Hematopoietic multipotent progenitor cell treated with erythropoietin and hydrocortisone succinate and interleukin-3 and kit ligand, for 15 days (in vitro differentiated cells): ENCODE data around the gene NPAS2.
A peak's percentile ranks its signal among the peaks of the same experiment; 100 is the strongest.

Source experiments
- DNase-seq: peaks from one replicate; pipeline ENCODE4 v3.0.0-alpha.2; 2015; ENCODE audit warnings: low spot score

The NPAS2 gene

DNA sequence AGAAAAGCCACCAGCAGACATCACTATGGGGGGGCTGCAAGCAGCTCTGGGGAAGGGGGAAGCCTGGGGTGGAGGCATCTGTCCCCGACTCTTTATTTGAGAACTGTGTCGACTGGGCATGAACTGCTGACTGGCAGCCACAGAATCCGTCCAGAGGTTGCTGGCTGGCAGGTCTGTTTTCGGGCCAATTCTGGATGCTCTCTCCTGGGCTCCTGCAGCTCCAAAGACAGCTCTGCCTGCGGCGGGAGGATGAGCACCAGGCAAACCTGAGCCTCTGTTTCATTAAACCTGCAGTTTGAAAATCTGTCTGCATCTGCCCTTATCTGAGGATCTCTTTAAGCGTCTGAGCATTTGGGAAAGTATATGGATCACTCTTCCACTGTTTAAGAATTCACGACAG, 147.8 kb downstream of the NPAS2 start:
- no peak for DNase-seq

DNA sequence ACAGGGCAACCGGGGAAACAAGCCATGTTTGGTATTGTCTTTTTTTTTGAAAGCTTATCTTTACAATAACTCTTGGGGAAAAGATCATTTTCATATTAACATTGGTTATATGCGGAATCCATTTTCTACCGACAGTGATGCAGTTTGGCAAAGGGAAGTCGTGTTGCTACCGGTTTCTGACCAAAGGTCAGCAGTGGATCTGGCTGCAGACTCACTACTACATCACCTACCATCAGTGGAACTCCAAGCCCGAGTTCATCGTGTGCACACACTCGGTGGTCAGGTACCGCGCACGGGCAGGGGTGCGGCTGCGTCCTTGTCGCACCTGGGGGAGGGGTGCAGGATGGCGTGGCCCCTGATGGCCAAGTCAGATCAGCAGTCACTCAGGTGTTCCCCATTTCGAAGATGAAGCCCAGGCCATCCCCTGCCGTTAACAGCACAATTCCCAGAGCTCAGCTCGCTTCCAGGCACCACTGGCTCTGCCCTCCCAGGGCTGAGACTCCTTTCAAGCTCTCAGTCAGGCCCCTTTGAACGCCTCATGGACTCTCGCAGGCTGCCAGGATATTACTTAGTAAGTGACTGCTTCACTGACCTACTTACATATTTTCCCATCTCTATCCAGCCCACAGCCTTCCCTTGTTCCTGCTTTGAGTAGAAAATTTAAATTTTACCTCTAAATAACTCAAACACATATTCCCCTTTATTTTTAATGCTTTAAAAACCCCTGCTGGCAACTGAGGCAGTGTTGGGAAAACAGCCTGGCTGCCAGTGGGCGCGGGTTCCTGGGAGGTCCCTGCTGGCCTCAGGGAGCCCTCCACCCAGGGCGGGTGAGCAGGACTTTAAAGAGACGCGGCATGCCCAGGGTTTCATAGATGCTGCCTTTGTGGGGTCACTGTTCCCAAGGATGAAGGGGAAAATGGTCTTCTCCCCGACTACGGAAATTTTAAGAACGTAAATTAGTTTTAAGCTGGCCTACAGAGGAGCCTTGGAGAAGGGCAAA, 148.5 kb downstream of the NPAS2 start:
- no peak for DNase-seq

- DNase-seq = no peak
These were observed 150.1 kb downstream of the NPAS2 start for GRCh38 chr2:100969998-100970397.

GRCh38 chr2:100971221-100971620, 151.3 kb downstream of the NPAS2 start:
- DNase-seq = no peak

GRCh38 chr2:100972452-100972851, 152.5 kb downstream of the NPAS2 start:
- no peak for DNase-seq

GRCh38 chr2:100974712-100975520, 155.0 kb downstream of the NPAS2 start:
- DNase-seq = no peak

GRCh38 chr2:100975521-100975785, 155.5 kb downstream of the NPAS2 start:
- no peak for DNase-seq

- DNase-seq = no peak
These were observed 156.1 kb downstream of the NPAS2 start for GRCh38 chr2:100976061-100976460.

DNA sequence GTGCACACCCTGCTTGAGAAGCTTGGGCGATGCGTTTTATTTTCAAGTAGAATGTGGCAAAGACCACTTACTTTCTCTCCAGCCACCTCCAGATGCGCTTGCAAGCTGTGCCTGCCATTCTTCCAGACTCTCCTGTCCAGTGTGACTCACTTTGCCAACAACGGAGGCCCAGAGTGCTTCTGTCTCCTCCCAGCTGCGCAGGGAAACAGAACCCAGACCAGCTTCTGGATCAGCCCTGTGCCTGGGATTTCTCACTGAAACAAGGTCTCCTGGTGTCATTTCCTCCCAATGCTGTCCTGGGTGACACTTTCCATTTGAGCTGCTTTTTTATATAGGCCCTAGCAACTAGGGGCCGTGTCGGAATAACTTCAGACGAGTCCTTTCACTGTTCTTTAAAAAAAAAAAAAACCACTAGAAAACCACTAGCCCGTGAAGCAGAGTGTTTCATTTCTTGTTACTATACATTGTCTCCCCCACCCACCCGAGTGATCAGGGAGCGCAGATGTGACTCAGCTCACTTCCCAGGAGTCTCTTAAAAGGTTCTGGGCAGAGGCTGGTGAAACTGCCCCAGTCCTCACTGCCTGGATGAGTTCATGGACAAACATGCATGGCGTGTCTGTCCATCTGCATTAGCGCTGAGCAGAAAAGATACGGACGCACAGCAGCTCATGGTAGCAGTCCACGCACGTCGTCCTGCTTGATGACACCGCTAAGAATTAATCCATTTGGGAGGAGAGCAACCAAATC, 156.9 kb downstream of the NPAS2 start:
- DNase-seq = no peak

- DNase-seq = no peak
These were observed 157.6 kb downstream of the NPAS2 start for GRCh38 chr2:100977511-100977910.

- DNase-seq = no peak
These were observed 158.7 kb downstream of the NPAS2 start for GRCh38 chr2:100978582-100979191.

- DNase-seq = no peak
These were observed 160.1 kb downstream of the NPAS2 start for GRCh38 chr2:100980046-100980445.

DNA sequence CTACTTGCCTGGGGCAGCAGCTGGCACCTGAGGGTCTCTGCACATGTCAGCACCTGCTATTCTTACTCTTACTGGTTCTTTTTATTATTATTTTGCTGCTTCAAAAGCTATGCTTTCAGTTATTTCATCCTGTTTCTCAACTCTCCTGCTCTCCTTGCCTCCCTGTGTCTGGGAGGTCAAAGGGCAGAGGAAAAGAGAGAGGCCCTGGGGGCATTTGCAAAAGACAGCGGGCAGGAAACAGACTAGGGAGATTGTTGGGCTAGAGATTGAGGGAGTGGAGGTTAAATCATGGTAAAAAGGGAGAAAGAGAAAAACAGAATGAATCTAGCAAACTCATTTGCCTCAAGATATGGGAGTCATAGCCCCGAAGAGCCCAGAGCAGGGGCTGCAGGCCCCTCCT, 161.1 kb downstream of the NPAS2 start:
- no peak for DNase-seq

GRCh38 chr2:100982431-100982861, 162.5 kb downstream of the NPAS2 start:
- DNase-seq = no peak

DNA sequence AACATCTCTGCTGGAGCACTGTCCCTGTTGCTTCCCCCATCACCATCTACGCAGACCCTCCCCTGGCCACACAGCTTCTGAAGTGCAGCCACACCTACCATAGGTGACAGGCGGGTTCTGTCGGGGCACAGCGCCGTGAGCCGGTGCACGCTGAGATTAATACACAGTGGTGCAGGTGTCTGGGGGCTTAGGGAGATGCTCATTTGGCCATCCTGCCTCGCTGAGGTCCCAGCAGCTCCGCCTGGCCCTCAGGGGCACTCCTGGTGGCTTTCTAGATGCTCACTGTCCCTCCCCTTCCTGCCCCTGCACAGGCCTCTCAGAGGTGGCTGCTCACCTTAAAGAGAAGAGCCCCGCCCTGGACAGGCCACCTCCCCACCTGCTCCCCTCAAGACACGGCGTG, 163.3 kb downstream of the NPAS2 start:
- no peak for DNase-seq

- no peak for DNase-seq
These were observed 163.9 kb downstream of the NPAS2 start for GRCh38 chr2:100983684-100984310.

DNA sequence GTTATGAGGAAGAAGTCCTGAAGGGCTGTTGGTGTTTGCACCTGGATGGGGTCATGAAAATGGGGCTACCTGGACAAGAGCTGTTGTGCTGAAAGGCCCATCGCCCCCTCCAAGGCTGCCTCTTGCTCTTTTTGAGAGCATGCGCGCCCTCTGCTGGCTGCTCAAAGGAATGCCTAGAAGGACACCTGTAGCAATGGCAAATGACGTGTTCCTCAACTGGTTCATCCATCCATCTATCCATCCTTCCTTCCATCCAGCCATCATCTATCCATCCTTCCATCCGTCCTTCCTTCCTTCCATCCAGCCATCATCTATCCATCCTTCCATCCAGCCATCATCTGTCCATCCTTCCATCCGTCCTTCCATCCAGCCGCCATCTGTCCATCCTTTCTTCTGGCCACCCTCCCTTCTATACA, 165.0 kb downstream of the NPAS2 start:
- DNase-seq = peak; percentile 69

- DNase-seq = no peak
These were observed 166.2 kb downstream of the NPAS2 start for GRCh38 chr2:100986157-100986556.

DNA sequence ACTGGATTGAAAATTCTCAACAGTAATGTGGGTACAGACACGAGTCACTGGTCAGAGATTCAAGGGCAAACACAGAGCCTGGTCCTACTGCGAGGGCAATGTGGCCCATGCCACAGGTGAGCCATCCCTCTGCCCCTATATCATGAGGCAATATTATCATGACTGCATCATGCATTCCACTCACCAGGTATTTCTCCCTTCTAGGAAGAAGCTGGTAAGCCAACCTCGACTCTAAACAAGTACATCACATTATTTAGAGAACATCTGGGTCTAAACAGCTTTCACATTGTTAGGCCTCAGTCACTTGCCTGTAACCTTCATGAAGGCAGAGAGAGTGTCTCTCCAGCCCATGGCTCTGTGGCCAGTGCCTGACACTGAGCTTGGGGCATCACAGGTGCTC, 167.6 kb downstream of the NPAS2 start:
- DNase-seq = no peak

- DNase-seq = no peak
These were observed 168.0 kb downstream of the NPAS2 start for GRCh38 chr2:100987974-100988373.

- DNase-seq = no peak
These were observed 168.9 kb downstream of the NPAS2 start for GRCh38 chr2:100988630-100989417.
